HepG2 (cell line): ENCODE data around the gene CES2. TPM values are rescaled to one million over a fixed set of nuclear protein-coding genes. Genes with fewer than 3 reads are reported as not detected.

ENCODE experiments used
- ATAC-seq: fragments of 200-7000 bp; cut with Tn5 transposase; 3 replicates; pipeline ENCODE4 v1.9.1; 2020; ENCODE audit warnings: mild to moderate bottlenecking, moderate library complexity
- BruUV-seq: library from RNA; stranded (reverse); fragments of 400-500 nt; replicated peaks from 2 replicates; lab custom pipeline; 2021; lab: Mats Ljungman, UMichigan
- CTCF ChIA-PET: fragments of 300-600 bp; formaldehyde crosslinking; extraction: SDS; loops from one replicate; lab custom pipeline; 2021; ENCODE audit warnings: low total read pairs, inconsistent platforms, low intra/inter-chr PET ratio; lab: Yijun Ruan, JAX
- POLR2A ChIA-PET: fragments of 350-600 bp; sonication (Branson Sonifier 250); formaldehyde crosslinking; loops from one replicate; lab custom pipeline; 2020; ENCODE audit warnings: antibody characterized with exemption, inconsistent platforms; lab: Yijun Ruan, JAX
- DNase-seq: peaks from one replicate; pipeline ENCODE4 v3.0.0-alpha.2; 2015; ENCODE audit warnings: low spot score
- FAIRE-seq: peaks from 3 replicates; lab custom pipeline; 2011; peaks lifted over from hg19 to GRCh38; lab: Jason Lieb, UNC
- H2AFZ ChIP-seq: one replicate; pipeline ENCODE4 v1.6.1; 2011; ENCODE audit warnings: low read length, inconsistent platforms
- H3K27ac ChIP-seq: fragments of 300-600 bp; 3 replicates; pipeline ENCODE4 v1.8.0; 2011; ENCODE audit warnings: mixed run types, mild to moderate bottlenecking, mixed read lengths, low read length, inconsistent platforms; ENCODE audit not compliant: insufficient read depth; ENCODE audit errors: extremely low read length
- H3K27me3 ChIP-seq, 2 experiments: fragments of 200-600 bp in 1 of 2; 2 replicates in 1 of 2; 3 replicates in 1 of 2; pipeline versions ENCODE4 v1.6.0 to v1.8.0; 2011; ENCODE audit warnings: low read length in 2 of 2, mild to moderate bottlenecking in 2 of 2, moderate library complexity in 2 of 2, inconsistent platforms in 1 of 2; ENCODE audit not compliant: insufficient read depth in 2 of 2, control insufficient read depth in 1 of 2
- H3K36me3 ChIP-seq, 2 experiments: fragments of 200-600 bp in 1 of 2; replicated peaks in 1 of 2; 2 replicates in 1 of 2; 3 replicates in 1 of 2; pipeline versions ENCODE4 v1.5.1 to v1.8.0; 2011; ENCODE audit warnings: low read length in 2 of 2, inconsistent platforms in 1 of 2; ENCODE audit not compliant: insufficient read depth in 2 of 2, control insufficient read depth in 1 of 2
- H3K4me1 ChIP-seq: 2 replicates; pipeline ENCODE4 v1.5.1; 2012; ENCODE audit warnings: low read length, inconsistent platforms; ENCODE audit not compliant: insufficient read depth
- H3K4me2 ChIP-seq: 2 replicates; pipeline ENCODE4 v1.6.0; 2011; ENCODE audit warnings: low read depth, low read length, inconsistent platforms
- H3K4me3 ChIP-seq, 3 experiments: fragments of 200-600 bp in 1 of 3; sonication (generic), shearing (Covaris generic) in 1 of 3; replicated peaks in 1 of 3; 2 replicates each; pipeline ENCODE4 v1.5.1; 2011 to 2016; ENCODE audit warnings: low read length in 3 of 3, inconsistent platforms in 2 of 3, low read depth in 2 of 3, mild to moderate bottlenecking in 2 of 3, control low read depth in 1 of 3, mixed read lengths in 1 of 3; ENCODE audit not compliant: insufficient read depth in 1 of 3
- H3K79me2 ChIP-seq: one replicate; pipeline ENCODE4 v1.6.1; 2011; ENCODE audit warnings: low read length, inconsistent platforms; ENCODE audit not compliant: insufficient read depth
- H3K9ac ChIP-seq: 2 replicates; pipeline ENCODE4 v1.6.0; 2011; ENCODE audit warnings: mild to moderate bottlenecking, low read depth, low read length, inconsistent platforms; ENCODE audit not compliant: insufficient read depth
- H3K9me3 ChIP-seq: 2 replicates; pipeline ENCODE4 v1.5.1; 2012; ENCODE audit warnings: mild to moderate bottlenecking, low read length
- H4K20me1 ChIP-seq: 2 replicates; pipeline ENCODE4 v1.6.0; 2011; ENCODE audit warnings: inconsistent platforms, mild to moderate bottlenecking, low read length, moderate library complexity; ENCODE audit not compliant: insufficient read depth
- AGO2 ChIP-seq: fragments of 200-400 bp; formaldehyde crosslinking; optimal IDR thresholded peaks from 2 replicates; pipeline ENCODE3; 2017; ENCODE audit warnings: mild to moderate bottlenecking, low read depth, low read length, moderate library complexity
- KLF15 ChIP-seq: sonication (generic); formaldehyde crosslinking; IDR thresholded peaks from 2 replicates; pipeline ENCODE4 v1.8.1; 2023; ENCODE audit warnings: borderline replicate concordance, mild to moderate bottlenecking, inconsistent platforms, missing genetic modification reagents, mixed read lengths
- ONECUT2 ChIP-seq: sonication (generic); formaldehyde crosslinking; IDR thresholded peaks from 2 replicates; pipeline ENCODE4 v1.4.0; 2020; ENCODE audit warnings: missing genetic modification reagents
- REXO4 ChIP-seq: sonication (generic); formaldehyde crosslinking; IDR thresholded peaks from 2 replicates; pipeline ENCODE4 v1.8.0; 2022; ENCODE audit warnings: missing genetic modification reagents, mild to moderate bottlenecking, borderline replicate concordance
- SNRNP70 ChIP-seq: fragments of 200-400 bp; formaldehyde crosslinking; IDR thresholded peaks from 2 replicates; pipeline ENCODE4 v1.6.1; 2017; ENCODE audit warnings: mild to moderate bottlenecking, low read depth, low read length, moderate library complexity
- ZNF343 ChIP-seq: sonication (generic); formaldehyde crosslinking; IDR thresholded peaks from 2 replicates; pipeline ENCODE4 v1.4.0; 2020; ENCODE audit warnings: mild to moderate bottlenecking, missing genetic modification reagents
- ZNF766 ChIP-seq: sonication (generic); formaldehyde crosslinking; IDR thresholded peaks from 2 replicates; pipeline ENCODE4 v1.5.0; 2020; ENCODE audit warnings: missing genetic modification reagents, borderline replicate concordance
- ZSCAN30 ChIP-seq: sonication (generic); formaldehyde crosslinking; IDR thresholded peaks from 2 replicates; pipeline ENCODE4 v1.5.0; 2020; ENCODE audit warnings: mild to moderate bottlenecking, missing genetic modification reagents
- WGBS: methylation state at CpG from one replicate; pipeline ENCODE4 v1.1.6; 2017; ENCODE audit warnings: low lambda C conversion rate; 5-methylcytosine and 5-hydroxymethylcytosine counted together
- in situ Hi-C: cut with HindIII; loops from 2 replicates; pipeline ENCODE4 v1.10.0; 2017; ENCODE audit warnings: low pct_unique_long_range_greater_than_20kb; ENCODE audit not compliant: extremely low pct_ligation_motif_present
- intact Hi-C: fragments of 100-400 bp; cut with micrococcal nuclease; formaldehyde crosslinking; loops from one replicate; pipeline ENCODE4 v1.10.0; 2022; ENCODE audit not compliant: unreplicated experiment
- polyA plus RNA-seq, 8 experiments: library from polyadenylated mRNA; depleted of rRNA in 3 of 8; stranded (reverse) in 7 of 8; unstranded in 1 of 8; fragments of >200 nt; fragmentation: Illumina TruSeq in 4 of 8; extraction: Trizol in 4 of 8; gene quantifications; 2 replicates each; pipeline versions ENCODE4 v1.2.1 to v1.2.3, GENCODE V29; 2011 to 2016; ENCODE audit warnings: low read depth in 4 of 8, missing spikeins in 1 of 8, mixed read lengths in 1 of 8; ENCODE audit not compliant: insufficient read depth in 1 of 8
- total RNA-seq, 5 experiments: library from RNA; depleted of rRNA; stranded (reverse); fragments of >200 nt; fragmentation: Illumina TruSeq; extraction: Trizol; gene quantifications; 2 replicates each; pipeline ENCODE4 v1.2.3, GENCODE V29; 2016; ENCODE audit warnings: low read depth in 1 of 5
- TF ChIP-seq, protein P1 (sequence below): sonication (generic); formaldehyde crosslinking; IDR thresholded peaks from 2 replicates; pipeline ENCODE4 v1.4.0; 2020; ENCODE audit warnings: missing genetic modification reagents, borderline replicate concordance
- TF ChIP-seq, protein P2 (sequence below): sonication (generic); formaldehyde crosslinking; IDR thresholded peaks from 2 replicates; pipeline ENCODE4 v1.4.0; 2020; ENCODE audit warnings: missing genetic modification reagents
- TF ChIP-seq, protein P3 (sequence below): sonication (generic); formaldehyde crosslinking; IDR thresholded peaks from 2 replicates; pipeline ENCODE4 v1.5.1; 2020; ENCODE audit warnings: missing genetic modification reagents, mild to moderate bottlenecking, borderline replicate concordance

The CES2 gene
- total and polyA plus RNA-seq, 2 of the 13 experiments (the other 11 are each of a cell fraction or from before 2014, with no cell fraction given), result 50.6 to 63.8 TPM

DNA sequence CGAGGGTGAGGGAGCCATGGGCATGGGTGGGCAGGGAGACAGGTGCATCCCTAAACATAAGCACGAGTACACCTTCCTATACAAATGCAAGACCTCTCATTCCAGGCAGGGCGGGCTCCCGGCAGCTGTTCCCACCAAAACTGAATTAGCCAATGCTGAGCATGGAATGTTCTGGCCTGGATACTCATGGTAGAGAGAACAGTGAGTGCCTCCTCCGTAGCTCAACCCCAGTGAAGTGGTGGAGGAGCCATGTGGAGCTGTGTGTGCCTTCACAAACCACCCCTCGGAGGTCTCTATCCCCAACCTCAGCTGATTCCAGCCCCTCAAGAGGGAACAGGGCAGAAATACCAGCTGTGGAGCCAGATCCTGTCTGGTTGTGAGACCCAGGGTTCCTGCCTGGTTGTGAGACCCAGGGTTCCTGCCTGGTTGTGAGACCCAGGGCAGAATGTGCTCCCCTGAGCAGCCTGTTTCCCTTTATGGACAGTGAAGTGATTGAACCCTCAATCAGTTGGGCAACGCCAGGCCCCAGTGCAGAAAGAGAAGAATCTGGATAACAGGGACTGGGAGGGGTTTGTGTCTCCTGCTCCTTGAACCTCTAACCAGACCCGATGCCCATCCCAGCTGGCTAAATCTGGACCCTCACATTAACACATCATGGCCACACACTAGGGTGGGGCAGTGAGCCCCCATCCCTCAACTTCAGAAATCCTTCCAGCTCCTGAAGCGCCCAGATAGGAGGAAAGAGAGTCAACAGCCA lies 14.2 kb upstream of the CES2 start:
- 28% methylated on average over 8 of the region's 9 CpGs for WGBS
- H3K27ac ChIP-seq, result no peak overlapping the region
- intact Hi-C loops (no loop called here), in situ Hi-C loops (no loop called here)
- ChIA-PET POLR2A (interaction anchor here (7.3 kb wide), 1 partner anchor 18 kb away, joined by 86 read pairs; no protein-coding TSS in a partner anchor), CTCF (no interaction called here)
- no peaks in the 10 kb centered on the region for H3K79me2 ChIP-seq
- ATAC-seq, result no peak
- H3K9ac ChIP-seq, result no peak overlapping the region
- no peaks in the 10 kb centered on the region for H3K36me3 ChIP-seq
- H4K20me1 ChIP-seq, result no peaks in the 10 kb centered on the region
- H3K27me3 ChIP-seq, result peaks cover 5 to 16% of the 10 kb centered on the region in 2 experiments; a peak in 4 of 5 replicates
- no peaks in the 10 kb centered on the region for H3K9me3 ChIP-seq
- FAIRE-seq, result no peak
- no peak for DNase-seq
- H2AFZ ChIP-seq, result peak overlapping the region; percentile 7
- no TSS peak for BruUV-seq
- no peak for TF ChIP-seq ZNF766 (CRISPR knock-in tag)
- no peak for TF ChIP-seq REXO4 (CRISPR knock-in tag)
- no peak for TF ChIP-seq AGO2
- no peak for TF ChIP-seq ZNF343 (CRISPR knock-in tag)
- TF ChIP-seq, protein P1, sequence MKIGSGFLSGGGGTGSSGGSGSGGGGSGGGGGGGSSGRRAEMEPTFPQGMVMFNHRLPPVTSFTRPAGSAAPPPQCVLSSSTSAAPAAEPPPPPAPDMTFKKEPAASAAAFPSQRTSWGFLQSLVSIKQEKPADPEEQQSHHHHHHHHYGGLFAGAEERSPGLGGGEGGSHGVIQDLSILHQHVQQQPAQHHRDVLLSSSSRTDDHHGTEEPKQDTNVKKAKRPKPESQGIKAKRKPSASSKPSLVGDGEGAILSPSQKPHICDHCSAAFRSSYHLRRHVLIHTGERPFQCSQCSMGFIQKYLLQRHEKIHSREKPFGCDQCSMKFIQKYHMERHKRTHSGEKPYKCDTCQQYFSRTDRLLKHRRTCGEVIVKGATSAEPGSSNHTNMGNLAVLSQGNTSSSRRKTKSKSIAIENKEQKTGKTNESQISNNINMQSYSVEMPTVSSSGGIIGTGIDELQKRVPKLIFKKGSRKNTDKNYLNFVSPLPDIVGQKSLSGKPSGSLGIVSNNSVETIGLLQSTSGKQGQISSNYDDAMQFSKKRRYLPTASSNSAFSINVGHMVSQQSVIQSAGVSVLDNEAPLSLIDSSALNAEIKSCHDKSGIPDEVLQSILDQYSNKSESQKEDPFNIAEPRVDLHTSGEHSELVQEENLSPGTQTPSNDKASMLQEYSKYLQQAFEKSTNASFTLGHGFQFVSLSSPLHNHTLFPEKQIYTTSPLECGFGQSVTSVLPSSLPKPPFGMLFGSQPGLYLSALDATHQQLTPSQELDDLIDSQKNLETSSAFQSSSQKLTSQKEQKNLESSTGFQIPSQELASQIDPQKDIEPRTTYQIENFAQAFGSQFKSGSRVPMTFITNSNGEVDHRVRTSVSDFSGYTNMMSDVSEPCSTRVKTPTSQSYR (CRISPR knock-in tag), result no peak
- TF ChIP-seq, protein P2, sequence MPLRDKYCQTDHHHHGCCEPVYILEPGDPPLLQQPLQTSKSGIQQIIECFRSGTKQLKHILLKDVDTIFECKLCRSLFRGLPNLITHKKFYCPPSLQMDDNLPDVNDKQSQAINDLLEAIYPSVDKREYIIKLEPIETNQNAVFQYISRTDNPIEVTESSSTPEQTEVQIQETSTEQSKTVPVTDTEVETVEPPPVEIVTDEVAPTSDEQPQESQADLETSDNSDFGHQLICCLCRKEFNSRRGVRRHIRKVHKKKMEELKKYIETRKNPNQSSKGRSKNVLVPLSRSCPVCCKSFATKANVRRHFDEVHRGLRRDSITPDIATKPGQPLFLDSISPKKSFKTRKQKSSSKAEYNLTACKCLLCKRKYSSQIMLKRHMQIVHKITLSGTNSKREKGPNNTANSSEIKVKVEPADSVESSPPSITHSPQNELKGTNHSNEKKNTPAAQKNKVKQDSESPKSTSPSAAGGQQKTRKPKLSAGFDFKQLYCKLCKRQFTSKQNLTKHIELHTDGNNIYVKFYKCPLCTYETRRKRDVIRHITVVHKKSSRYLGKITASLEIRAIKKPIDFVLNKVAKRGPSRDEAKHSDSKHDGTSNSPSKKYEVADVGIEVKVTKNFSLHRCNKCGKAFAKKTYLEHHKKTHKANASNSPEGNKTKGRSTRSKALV (CRISPR knock-in tag), result no peak
- no peak for TF ChIP-seq KLF15 (CRISPR knock-in tag)
- TF ChIP-seq, protein P3, sequence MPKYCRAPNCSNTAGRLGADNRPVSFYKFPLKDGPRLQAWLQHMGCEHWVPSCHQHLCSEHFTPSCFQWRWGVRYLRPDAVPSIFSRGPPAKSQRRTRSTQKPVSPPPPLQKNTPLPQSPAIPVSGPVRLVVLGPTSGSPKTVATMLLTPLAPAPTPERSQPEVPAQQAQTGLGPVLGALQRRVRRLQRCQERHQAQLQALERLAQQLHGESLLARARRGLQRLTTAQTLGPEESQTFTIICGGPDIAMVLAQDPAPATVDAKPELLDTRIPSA (CRISPR knock-in tag), result no peak
- TF ChIP-seq ONECUT2, result no peak
- TF ChIP-seq SNRNP70, result no peak
- no peak for TF ChIP-seq ZSCAN30 (CRISPR knock-in tag)
- H3K4me2 ChIP-seq, result no peak overlapping the region
- H3K4me3 ChIP-seq, result no peak overlapping the region
- peaks cover 45% of the 10 kb centered on the region for H3K4me1 ChIP-seq
